Left ventricle myocardium inferior (tissue), 1 donor: ENCODE data around the gene KCTD12. TPM values are rescaled to one million over a fixed set of nuclear protein-coding genes. Genes with fewer than 3 reads are reported as not detected.

Source experiments
- DNase-seq: peaks from one replicate; pipeline ENCODE4 v3.0.0-alpha.2; 2020
- H3K27ac ChIP-seq: fragments of 200-600 bp; replicated peaks from 2 replicates; pipeline ENCODE4 v1.8.0; 2021
- H3K27me3 ChIP-seq: fragments of 200-600 bp; 2 replicates; pipeline ENCODE4 v1.8.0; 2021; ENCODE audit warnings: low read depth
- H3K36me3 ChIP-seq: fragments of 200-600 bp; 2 replicates; pipeline ENCODE4 v1.8.0; 2021
- H3K4me1 ChIP-seq: fragments of 200-600 bp; 2 replicates; pipeline ENCODE4 v1.8.0; 2021
- H3K4me3 ChIP-seq: fragments of 200-600 bp; 2 replicates; pipeline ENCODE4 v1.8.0; 2021; ENCODE audit warnings: mild to moderate bottlenecking, moderate library complexity
- H3K9me3 ChIP-seq: fragments of 200-600 bp; replicated peaks from 2 replicates; pipeline ENCODE4 v1.8.0; 2021
- CTCF ChIP-seq: fragments of 200-600 bp; IDR thresholded peaks from 2 replicates; pipeline ENCODE4 v1.8.0; 2021; ENCODE audit warnings: antibody characterized with exemption, mild to moderate bottlenecking, borderline replicate concordance
- intact Hi-C: fragments of 100-400 bp; cut with micrococcal nuclease; formaldehyde crosslinking; loops from one replicate; pipeline ENCODE4 v1.11.0; 2022
- total RNA-seq: library from RNA; stranded (reverse); fragmentation: NEBNext Ultra II Directional; extraction: Animal tissue kit (Norgen Biotek cat#: 25700); gene quantifications from one replicate; pipeline ENCODE4 v1.2.1, GENCODE V29; 2021
- donor health status: DM: no; HTN: yes; CAD: no; lungs with severe emphysema.

KCTD12 gene
- total RNA-seq, 1 donor from 2014 or later = 37.2 TPM

DNA sequence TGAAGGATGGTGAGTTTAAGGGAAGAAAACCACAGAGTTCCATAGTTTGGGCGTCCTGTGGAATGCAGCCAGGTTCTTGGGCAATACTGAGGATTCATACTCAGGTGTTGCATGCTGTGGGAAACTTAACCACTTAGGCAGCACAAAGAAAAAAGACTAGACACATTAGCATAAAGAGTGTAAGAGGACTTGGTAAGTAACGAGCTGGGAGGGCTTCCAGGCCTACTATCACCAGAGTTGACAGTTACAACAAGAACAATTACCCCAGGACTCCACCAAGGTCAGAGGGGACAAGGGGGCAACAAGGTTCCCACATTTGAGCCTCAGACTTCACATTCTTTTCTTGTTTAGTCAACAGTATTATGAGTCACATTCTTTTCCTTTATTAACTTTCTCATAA lies 33.2 kb downstream of the KCTD12 start:
- no peak for DNase-seq
- Histone ChIP-seq H3K36me3 (no peaks in the 10 kb centered on the region), H3K9me3 (no peaks in the 10 kb centered on the region), H3K4me3 (no peak overlapping the region), H3K27ac (no peak overlapping the region), H3K4me1 (peaks cover 8% of the 10 kb centered on the region), H3K27me3 (no peaks in the 10 kb centered on the region)
- TF ChIP-seq CTCF = no peak
- intact Hi-C loops = no loop called here

DNA sequence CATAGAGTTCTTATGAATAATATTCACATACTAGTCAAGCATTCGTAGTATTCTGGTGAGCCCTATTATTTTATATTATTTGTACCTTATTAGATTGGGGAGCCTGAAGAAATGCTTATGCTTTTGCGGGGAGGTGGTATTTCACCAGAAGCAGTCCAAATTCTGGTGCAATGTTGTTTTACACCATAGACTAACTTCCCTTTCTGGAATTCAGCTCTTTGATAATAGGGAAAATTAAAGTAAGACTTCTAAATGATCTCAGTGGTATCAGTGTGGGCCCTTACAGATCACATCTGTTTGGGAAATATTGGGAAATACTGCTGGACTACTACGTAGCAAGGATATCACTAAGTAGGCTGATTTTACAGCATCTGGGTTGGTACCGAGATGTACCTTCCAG lies 34.2 kb downstream of the KCTD12 start:
- intact Hi-C loops = no loop called here
- H3K9me3 ChIP-seq = no peaks in the 10 kb centered on the region
- no peaks in the 10 kb centered on the region for H3K27me3 ChIP-seq
- H3K36me3 ChIP-seq = no peaks in the 10 kb centered on the region
- no peak for TF ChIP-seq CTCF
- no peak for DNase-seq
- peaks cover 8% of the 10 kb centered on the region for H3K4me1 ChIP-seq
- no peak overlapping the region for H3K4me3 ChIP-seq
- H3K27ac ChIP-seq = no peak overlapping the region

GRCh38 chr13:76849493-76849892 lies 36.7 kb downstream of the KCTD12 start:
- Histone ChIP-seq H3K36me3 (no peaks in the 10 kb centered on the region), H3K4me3 (no peak overlapping the region), H3K9me3 (no peaks in the 10 kb centered on the region), H3K27me3 (no peaks in the 10 kb centered on the region), H3K4me1 (peaks cover 8% of the 10 kb centered on the region), H3K27ac (no peak overlapping the region)
- intact Hi-C loops = no loop called here
- no peak for DNase-seq
- TF ChIP-seq CTCF = no peak

DNA sequence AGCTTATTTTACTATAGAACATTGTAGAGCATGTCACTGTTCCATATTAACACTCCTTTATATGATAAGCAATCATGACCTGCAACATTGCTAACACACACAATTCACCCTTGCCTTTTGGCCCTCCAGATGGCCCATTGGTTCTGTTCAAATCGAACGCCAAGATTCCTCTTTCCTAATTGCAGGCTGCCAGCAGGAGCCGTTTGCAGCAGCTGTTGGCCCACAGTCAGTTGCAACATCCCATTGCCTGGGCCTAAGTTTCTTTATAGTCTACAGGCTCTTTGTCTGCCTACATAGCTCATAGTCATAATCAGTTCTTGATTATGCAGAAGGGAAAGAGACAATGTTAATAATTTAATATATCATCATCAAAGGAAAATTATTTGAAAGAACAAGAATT lies 37.6 kb downstream of the KCTD12 start:
- no peak overlapping the region for H3K4me3 ChIP-seq
- H3K36me3 ChIP-seq = no peaks in the 10 kb centered on the region
- no peaks in the 10 kb centered on the region for H3K9me3 ChIP-seq
- H3K27ac ChIP-seq = no peak overlapping the region
- H3K4me1 ChIP-seq = peaks cover under 1% of the 10 kb centered on the region
- no peak for TF ChIP-seq CTCF
- H3K27me3 ChIP-seq = no peaks in the 10 kb centered on the region
- intact Hi-C loops = no loop called here
- DNase-seq = peak; percentile 34

GRCh38 chr13:76846363-76846762 lies 39.8 kb downstream of the KCTD12 start:
- no peaks in the 10 kb centered on the region for H3K27me3 ChIP-seq
- no peaks in the 10 kb centered on the region for H3K36me3 ChIP-seq
- intact Hi-C loops = no loop called here
- H3K27ac ChIP-seq = no peak overlapping the region
- no peak for TF ChIP-seq CTCF
- no peak overlapping the region for H3K4me3 ChIP-seq
- no peak for DNase-seq
- H3K9me3 ChIP-seq = no peaks in the 10 kb centered on the region
- H3K4me1 ChIP-seq = no peaks in the 10 kb centered on the region

DNA sequence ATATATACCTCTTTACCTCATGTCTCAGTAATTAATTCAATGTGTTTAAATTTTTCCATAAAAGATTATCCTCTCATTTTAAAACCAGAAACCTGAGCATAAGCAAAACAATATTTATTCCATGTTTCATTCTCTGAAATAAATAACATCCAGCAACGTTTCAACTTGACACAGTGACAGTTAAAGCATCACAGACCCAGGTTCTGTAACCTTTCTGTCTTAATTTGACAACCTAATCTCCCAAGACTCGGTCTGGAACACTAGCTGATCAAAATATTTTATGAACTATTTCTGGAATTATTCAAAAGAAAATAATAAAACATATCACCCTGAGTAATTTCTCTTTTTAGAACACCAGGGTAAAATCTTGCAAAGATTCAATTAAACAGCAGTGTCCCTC lies 40.3 kb downstream of the KCTD12 start:
- H3K27me3 ChIP-seq = no peaks in the 10 kb centered on the region
- H3K9me3 ChIP-seq = no peaks in the 10 kb centered on the region
- DNase-seq = no peak
- no peak for TF ChIP-seq CTCF
- H3K27ac ChIP-seq = no peak overlapping the region
- intact Hi-C loops = no loop called here
- H3K4me1 ChIP-seq = no peaks in the 10 kb centered on the region
- no peaks in the 10 kb centered on the region for H3K36me3 ChIP-seq
- H3K4me3 ChIP-seq = no peak overlapping the region
